ENCODE data around the gene SASH1.

Gene SASH1

DNA sequence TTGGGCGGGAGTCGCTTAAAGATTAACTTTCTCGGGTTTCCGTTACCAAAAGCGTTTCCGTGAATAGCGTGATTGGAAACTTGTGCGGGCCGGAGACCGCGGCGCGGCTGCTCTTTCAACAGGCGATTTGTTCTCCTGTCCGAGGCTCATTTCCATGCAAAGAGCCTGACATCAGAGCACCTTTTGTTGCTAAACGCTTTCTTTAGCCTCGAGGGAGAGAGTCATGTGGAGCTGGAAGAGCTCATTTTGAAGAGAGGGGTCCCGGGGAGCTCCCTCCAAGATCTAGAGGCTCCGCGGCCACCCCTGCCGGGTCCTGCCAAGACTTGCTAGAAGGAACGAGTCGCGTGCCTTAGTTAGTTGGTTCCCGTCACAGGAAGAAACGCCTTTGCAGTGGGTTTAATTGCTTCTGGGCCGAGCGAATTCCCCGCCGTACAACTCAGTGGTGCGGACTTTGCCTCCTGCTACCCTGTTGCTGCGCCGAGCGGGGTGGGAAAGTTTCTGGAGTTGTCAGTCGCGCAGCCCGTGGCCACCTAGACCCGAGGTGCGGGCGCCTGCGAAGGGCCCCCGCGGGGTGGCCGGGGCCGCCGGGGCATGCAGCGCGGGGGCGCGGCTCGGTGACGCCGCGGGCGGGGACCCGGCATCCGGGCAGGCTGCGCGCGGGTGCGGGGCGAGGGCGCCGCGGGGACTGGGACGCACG, at the start of gene SASH1:
Gene SASH1 (plus strand): TSS at position 489 of the 697 bp plus-strand sequence. CDS start 230 bp downstream, outside the sequence.
- peak; percentile 1 for DNase-seq (ENCODE audit: low read depth)

DNA sequence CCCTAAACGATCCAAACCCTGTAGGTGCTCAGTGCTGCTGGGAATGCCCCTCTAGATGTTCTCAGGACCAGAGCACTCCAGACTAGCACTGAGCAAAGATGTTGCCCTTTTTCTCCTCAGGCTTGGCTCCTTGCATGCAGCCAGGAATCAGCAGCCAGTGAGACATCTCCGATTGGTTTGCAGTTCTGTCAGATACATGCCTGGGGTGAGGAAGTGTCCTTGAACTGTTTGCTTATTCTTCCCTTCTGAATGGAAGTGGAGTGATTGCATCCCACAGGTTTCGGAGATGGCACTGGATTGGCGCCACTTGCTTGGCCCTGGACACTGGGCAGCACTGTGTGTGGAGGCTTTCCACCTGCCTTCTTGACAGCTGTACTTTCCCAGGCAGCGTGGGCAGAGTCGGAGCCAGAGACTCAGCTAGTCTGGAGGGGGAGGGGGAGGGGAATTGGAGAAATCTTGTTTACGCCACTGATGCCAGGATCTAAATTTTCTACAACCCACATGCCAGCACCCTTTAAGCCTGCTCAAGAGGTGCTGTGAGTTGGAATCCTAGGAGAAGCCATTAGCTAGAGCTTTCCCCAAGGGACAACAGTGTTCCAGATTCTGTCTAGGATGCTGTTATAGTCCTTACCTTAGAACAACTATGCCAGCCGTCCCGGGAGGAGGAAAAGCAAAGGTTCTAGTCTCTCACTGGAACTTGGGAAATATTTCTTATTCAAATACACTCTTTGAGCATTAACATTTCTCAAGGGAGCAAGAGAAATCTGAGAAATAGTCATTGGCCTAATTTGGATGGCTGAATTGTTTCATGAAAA, 49.2 kb upstream of the SASH1 start:
- no peak for DNase-seq (ENCODE audit: low read depth)

DNA sequence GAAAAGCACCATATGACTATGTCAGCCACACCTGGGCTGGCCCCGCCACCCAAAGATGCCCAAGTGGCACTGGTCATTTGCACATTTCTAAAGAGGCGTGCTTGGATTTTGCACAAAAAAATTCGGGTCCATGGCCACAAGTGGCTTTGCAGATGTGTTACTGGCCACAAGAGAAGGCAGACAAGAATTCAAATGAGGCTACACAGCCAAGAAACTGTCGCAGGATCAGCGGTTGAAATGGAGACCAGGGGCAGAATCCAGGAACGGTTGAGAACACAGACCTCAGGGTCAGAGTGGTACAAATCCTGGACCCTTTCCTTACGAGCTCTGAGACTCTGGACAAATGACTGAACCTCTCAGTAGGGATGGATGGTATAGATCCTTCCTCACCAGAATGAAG, 48.6 kb upstream of the SASH1 start:
- DNase-seq (ENCODE audit: low read depth), result no peak

DNA sequence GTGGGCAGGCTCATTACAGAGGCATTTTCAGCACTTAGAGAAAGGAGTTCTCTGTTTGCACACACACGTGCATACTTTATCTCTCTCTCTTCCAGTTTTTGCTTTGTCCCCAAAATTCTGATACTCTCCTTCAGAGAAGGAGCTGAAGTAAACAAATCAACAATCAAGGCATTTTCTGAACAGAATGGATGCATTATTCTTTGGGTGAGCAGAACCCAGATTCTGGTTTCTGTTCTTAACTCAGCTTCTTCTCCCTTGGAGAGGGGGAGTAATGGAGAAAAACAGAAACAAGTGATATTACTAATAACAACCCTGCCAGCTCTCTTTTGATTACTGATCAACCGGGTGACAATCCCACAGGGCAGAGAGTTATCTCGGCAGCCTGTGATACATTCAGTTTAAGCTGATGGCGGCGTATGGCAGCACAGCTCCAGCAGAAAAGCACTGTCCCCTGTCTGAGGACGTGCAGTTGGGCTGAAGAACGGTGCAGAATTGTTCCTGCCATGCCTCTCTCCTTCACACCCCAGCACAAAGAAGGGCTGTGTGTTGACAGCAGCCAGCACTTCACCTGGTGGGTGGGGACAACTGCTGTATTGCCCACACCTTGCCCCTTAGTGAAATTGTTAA, 47.3 kb upstream of the SASH1 start:
- DNase-seq (ENCODE audit: low read depth), result no peak

DNA sequence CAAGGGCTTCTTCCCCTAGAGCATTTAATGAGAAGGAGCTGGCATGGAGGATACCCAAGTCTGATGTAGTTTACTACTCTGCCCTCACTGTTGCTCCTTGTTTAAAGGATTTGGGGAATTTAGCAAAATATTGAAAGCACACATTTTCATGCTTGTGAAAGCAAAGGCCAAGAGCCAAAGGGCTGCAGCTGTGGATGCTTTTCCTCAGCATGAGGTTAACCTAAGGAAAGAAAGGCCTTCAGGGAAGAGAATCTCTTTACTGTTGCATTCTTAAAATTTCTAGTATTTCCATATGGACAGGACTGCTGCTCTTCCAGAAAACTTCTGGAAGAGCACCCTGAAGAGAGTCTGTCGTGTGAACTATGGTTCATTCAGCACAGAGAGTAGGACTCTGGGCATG, 45.9 kb upstream of the SASH1 start:
- DNase-seq (ENCODE audit: low read depth), result no peak

DNA sequence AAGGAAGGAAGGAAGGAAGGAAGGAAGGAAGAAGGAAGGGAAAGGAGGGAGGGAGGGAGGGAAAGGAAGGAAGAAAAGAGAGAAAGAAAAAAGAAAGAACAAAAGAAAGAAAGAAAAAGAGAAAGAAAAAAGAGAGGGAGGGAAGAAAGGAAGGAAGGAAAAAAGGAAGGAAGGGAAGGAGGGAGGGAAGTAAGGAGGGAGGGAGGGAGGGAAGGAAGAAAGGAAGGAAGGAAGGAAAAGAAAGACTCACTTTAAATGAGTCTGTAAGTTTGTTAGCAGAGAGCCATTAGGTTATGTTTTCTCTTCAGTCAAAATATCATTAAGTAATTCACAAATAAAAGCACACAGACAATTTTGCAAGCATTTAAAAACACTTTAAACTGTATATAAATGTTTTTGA, 44.0 kb upstream of the SASH1 start:
- no peak for DNase-seq (ENCODE audit: low read depth)

DNA sequence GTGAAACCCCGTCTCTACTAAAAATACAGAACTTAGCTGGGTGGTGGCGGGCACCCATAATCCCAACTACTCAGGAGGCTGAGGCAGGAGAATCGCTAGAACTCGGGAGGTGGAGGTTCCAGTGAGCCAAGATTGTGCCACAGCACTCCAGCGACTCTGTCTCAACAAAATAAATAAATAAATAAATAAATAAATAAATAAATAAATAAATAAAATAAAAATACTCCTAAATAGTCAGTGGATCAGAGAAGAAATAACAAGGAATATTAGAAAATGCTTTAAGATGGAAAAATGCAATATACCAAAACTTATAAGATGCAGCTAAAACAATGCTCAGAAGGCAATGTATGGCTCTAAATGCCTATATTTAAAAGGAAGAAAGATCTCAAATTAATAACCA, 39.0 kb upstream of the SASH1 start:
- DNase-seq (ENCODE audit: low read depth), result no peak

DNA sequence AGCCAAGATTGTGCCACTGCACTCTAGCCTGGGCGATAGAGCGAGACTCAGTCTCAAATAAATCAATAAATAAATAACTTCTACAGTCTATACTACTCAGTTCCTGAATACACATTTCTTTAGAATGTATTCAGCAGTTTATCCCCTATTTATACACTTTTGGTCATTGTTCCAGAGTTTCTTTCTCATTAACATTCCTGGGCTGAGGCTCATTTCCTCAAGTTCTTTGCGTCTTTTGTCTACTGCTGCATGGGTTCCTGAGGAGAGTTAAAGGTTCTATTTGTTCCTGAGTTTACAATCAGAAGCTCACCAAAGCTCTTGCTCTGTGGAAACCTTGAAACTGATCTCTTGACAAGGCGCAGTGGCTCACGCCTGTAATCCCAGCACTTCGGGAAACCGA, 37.7 kb upstream of the SASH1 start:
- no peak for DNase-seq (ENCODE audit: low read depth)

DNA sequence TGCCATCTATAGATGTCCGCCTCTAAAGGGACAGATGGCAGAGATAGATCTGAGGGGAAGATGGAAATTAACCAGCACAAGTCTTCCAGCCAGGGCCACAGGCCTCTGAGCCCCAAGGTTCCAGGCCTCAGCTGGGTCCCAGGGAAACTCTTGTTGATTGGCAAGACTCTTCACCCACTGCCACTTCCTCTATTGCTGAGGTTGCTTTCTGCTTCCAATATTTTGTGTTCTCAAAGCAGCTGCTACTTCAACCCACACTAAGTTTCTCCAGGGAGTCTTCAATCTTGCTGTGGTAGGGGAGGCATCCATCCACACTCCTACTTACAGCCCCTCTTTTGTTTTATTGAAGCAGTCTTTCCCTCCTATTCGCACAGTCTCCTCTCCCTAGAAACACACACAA, 36.4 kb upstream of the SASH1 start:
- DNase-seq (ENCODE audit: low read depth), result no peak

DNA sequence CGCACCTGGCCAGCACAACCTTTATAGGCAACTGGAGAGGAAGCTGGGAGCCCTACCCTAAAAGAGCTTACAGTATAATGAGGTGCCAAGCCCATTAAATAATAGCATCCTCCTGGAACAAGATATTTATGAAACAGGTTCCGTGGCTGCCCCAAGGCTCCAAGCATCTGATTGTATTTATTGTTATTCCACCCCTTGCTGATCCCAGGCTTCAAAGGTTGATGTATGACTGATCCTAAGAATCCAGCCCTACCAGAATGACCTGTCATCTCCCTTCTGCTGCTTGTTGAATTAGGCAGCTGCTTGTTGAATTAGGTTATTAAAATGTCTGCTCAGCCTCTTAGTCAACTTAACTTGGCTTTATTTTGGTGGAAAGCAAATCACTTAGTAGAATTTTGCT, 35.2 kb upstream of the SASH1 start:
- no peak for DNase-seq (ENCODE audit: low read depth)

DNA sequence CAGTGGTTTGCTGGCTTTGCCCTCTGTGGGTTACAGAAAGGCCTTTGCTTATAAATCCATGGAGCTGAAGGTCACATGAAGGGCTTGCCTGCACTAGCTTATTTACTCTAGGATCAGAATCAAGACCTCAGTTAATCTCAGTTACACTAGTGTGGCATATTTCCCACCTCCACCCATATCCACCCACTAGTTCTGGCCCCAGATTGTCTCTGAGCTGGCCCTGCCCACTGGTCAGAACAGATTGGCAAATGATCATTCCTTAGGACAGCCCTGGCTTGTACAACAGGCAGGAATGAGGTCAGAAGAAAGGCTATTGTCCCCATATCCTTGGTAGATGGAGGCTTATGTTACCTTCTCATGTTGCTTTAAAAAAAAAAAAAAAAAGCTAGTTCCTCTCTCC, 33.3 kb upstream of the SASH1 start:
- no peak for DNase-seq (ENCODE audit: low read depth)

DNA sequence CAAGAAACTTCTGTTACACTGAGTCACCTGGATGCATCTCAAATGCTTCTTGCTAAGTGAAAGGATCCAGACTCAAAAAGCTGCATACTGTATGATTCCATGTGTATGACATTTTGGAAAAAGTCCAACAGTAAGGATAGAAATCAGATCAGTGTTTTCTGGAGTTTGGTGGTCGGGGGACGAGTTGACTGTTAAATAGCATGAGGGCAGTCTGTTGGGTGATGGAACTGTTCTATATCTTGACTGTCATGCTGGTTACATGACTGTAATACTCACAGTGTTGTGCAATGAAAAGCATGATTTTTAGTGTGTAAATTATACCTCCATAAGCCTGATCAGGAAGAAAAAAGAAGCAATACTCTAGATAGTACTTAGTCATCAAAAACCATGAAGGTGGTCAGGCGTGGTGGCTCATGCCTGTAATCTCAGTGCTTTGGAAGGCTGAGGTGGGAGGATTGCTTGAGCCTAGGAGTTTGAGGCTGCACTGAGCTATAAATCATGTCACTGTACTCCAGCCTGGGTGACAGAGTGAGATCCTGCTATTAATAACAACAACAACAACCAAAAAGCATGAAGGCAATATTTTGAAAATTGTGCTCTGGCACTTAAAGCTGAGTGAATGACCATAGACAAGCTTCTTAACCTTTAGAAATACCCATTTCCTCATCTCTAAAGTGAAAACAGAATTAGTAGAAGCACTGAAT, 30.5 kb upstream of the SASH1 start:
- DNase-seq (ENCODE audit: low read depth), result no peak

DNA sequence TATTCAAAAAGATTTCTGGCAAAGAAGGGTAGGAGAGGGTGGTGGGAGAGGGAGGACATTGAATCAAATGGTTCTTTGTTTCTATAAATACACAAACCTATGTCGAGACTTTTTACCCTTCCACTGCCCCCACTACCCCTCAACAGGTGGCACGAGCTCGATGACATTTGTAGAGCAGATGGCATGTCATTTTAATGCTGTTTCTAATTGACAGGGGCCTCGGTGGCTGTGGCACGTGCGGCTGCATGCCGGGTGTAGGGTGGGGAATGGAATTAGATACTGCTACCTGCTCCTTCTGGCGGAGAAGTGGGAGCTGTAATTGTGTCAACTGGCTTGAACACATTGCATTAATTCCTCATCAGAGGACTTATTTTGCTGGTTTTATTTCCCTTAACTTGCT, 29.1 kb upstream of the SASH1 start:
- no peak for DNase-seq (ENCODE audit: low read depth)

DNA sequence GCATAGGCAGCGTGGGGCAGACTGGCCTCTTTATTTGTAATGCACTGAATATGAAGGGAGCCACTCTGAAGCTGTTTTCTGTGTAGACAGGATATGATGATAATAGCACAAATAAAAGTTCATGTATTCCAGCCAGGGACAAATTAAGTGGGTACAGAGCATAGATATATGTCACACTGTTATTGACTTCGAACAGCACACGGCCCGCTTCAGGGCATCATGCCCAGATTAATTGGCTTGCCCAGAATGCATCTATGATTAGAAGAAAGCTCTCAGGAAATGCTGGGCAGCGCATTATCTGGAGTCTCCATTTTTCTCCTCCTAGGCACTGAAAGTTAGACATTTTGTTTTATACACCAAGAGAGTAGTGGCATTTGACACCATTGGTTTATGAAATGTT, 26.3 kb upstream of the SASH1 start:
- no peak for DNase-seq (ENCODE audit: low read depth)

DNA sequence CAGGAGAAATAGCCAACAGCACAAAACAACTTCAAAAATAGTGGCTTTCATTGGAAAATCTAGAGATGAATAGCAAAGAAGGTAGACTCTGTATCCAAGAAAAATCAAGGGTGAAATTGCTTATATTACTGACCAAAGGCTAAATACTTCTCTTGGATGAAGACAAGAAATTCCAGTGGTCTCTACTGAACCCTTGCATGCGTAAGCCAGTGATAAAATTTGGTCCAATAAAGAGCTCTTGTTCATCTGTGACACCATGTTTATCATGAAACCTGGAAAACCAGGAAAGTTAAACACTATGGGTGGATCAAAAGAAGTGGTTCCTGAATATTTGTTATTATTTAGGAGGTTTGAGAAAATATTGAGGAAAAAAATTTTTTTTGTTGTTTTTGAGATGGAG, 25.6 kb upstream of the SASH1 start:
- no peak for DNase-seq (ENCODE audit: low read depth)

DNA sequence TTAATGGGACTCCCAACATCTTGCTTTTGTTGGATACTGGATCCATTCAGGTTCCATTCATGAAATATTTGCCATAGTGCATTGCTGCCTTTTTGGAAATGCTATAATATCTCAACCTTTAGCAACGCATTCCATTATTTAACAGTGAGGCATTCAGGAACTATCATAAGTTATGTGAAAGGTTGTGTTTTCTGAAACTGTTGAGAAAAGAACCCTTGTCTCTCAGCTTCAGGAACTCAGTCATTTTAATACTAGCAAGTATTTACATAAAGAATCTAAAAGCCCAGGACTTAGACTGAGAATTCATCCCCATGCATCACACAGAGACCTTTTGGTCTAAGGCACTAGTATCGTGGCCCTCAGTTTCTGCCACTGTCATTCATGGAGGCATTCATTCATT, 24.9 kb upstream of the SASH1 start:
- no peak for DNase-seq (ENCODE audit: low read depth)

DNA sequence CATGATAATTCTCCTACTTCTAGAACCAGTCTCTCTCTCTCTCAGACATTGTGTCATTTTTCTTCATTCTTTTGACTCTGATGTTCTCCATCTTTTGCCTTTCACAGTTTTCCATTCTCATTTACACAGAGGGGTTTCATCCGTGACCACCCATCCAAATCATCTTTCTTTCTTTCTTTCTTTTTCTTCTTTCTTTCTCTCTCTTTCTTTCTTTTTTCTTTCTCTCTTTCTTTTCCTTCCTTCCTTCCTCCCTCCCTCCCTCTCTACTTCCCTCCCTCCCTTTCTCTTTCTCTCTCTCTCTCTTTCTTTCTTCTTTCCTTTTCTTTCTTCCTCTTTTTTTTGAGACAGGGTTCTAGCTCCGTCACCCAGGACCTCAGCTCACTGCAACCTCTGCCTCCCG, 19.9 kb upstream of the SASH1 start:
- DNase-seq (ENCODE audit: low read depth), result no peak

DNA sequence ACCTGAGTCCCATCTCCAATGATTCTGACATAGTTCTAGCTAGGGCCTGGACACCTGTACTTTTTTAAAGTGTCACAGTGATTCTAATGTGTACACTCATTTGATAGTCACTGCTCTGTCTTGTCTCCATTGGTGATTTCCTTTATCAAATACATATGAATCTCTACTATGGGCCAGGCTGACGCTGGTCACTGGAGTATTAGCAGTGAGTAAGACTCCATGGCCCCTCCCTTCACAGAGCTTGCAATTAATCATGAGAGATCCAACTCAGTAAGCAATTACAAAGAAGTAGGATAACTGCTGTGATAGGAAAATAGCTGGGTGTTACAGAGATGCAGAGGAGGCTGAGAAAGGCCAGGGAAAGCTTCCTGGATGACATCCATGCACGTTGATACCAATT, 19.3 kb upstream of the SASH1 start:
- DNase-seq (ENCODE audit: low read depth), result no peak

DNA sequence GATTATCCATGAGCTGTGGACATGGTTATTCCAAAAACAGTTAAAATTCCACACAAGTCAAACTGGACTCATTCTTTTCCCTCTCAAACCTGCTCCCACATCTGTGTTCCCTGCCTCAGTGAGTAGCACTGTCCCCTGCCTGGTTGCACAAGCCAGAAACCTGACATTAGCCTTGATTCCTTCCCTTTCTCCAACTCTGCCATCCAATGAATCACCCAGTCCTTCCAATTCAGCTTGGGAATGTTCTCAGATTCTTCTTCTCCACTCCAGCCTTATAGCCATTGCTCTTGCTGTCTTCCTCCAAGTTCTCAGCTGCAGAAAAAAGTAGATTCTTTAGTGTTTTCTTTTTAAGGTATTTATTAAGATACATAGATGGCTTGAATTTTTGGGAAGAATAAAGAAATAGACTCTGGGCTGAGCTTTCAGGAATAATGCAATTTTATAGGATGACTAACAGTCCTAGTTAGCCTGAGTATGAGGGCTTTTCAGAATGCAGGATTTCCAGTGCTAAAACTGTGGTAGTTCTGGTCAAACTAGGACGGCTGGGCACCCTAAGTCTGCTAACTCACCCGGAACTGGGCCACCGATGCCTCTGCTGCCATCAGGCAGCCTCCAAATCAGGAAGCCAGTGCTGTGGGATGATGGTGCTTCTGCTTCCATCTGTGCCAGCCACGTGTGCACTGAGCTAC, 18.2 kb upstream of the SASH1 start:
- DNase-seq (ENCODE audit: low read depth), result no peak

DNA sequence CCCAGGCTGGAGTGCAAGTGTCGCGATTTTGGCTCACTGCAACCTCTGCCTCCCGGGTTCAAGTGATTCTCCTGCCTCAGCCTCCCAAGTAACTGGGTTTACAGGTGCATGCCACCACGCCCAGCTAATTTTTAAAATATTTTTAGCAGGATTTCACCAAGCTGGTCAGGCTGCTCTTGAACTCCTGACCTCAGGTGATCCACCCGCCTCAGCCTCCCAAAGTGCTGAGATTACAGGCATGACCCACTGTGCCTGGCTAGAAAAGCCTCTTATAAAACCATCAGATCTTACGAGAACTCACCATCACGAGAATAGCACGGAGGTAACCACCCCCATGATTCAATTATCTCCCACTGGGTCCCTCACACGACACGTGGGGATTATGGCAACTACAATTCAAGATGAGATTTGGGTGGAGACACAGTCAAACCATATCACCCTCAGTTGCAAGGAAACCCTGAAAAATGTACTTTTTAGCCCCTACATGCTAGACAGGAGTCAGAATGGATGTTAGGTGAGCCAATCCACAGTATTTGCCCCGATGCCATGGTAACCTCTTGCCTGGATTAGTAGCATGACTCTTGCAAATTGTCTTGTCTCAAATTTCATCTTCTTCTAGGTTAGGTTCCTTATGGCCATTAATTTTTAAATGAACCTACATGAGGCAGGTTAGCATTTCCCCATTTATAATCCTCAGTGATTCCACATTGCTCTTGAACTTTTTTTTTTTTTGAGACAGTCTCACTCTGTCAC, 17.1 kb upstream of the SASH1 start:
- DNase-seq (ENCODE audit: low read depth), result no peak

DNA sequence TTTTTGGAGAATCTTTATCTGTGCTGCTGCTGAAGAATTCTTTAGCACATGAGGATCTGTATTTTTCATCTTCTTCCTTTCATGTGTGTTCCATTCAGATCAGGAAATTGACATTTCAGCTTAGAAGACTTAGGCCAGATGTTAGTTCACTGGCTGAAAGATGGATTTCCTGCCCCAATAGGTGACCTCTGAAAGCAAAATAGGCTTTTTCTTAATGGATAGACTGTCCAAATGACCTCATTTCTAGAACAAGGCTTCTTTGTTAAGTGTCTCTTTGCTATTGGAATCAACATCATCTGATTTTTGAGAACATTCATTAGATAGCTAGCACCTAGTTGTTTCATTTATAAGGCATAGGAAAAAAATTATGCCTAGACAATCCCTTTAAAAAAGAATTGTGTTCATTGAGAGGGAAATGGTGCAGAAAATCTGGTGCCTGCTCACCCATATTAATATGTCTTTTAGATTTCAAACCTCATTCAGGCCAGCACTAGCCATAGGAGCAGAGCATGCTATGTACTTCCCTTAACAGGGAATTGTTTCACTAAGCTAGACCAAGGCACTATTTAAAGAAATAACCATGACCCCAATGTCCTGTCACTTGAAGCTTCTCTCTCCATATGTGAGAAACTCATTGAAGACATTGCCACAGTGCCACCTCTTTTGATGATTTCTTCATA, 13.6 kb upstream of the SASH1 start:
- DNase-seq (ENCODE audit: low read depth), result no peak

All from activated T-helper 9 cell treated with anti-CD3 and anti-CD28 coated beads, Interleukin-2, amount 50 U/mL, for 16 hours (primary cell).